GM18907 (cell line): ENCODE data around the gene MAP3K14.

ENCODE experiments used
- ATAC-seq: cut with Tn5 transposase; IDR thresholded peaks from one replicate; pipeline ENCODE4 v1.9.1; 2021; ENCODE audit warnings: mild to moderate bottlenecking, moderate library complexity; ENCODE audit not compliant: unreplicated experiment

MAP3K14 gene

GRCh38 chr17:45339646-45340605, 23.1 kb upstream of the MAP3K14 start:
- no peak for ATAC-seq

GRCh38 chr17:45338996-45339535, 22.2 kb upstream of the MAP3K14 start:
- ATAC-seq: no peak

GRCh38 chr17:45338023-45338781, 21.4 kb upstream of the MAP3K14 start:
- ATAC-seq: no peak

- no peak for ATAC-seq
These were observed 19.8 kb upstream of the MAP3K14 start for GRCh38 chr17:45336390-45337182.

- ATAC-seq: no peak
These were observed 18.9 kb upstream of the MAP3K14 start for GRCh38 chr17:45335721-45336120.

GRCh38 chr17:45334701-45335677, 18.2 kb upstream of the MAP3K14 start:
- ATAC-seq: no peak

GRCh38 chr17:45334231-45334630, 17.4 kb upstream of the MAP3K14 start:
- ATAC-seq: no peak

- no peak for ATAC-seq
These were observed 16.9 kb upstream of the MAP3K14 start for GRCh38 chr17:45333702-45334092.

- ATAC-seq: no peak
These were observed 16.3 kb upstream of the MAP3K14 start for GRCh38 chr17:45332989-45333701.

- no peak for ATAC-seq
These were observed 15.7 kb upstream of the MAP3K14 start for GRCh38 chr17:45332505-45332904.

- ATAC-seq: no peak
These were observed 9.8 kb upstream of the MAP3K14 start for GRCh38 chr17:45326626-45327025.

- ATAC-seq: no peak
These were observed 9.0 kb upstream of the MAP3K14 start for GRCh38 chr17:45325810-45326209.

GRCh38 chr17:45324336-45324735, 7.5 kb upstream of the MAP3K14 start:
- ATAC-seq: no peak

- ATAC-seq: no peak
These were observed 5.3 kb upstream of the MAP3K14 start for GRCh38 chr17:45322168-45322567.

GRCh38 chr17:45320931-45321461, 4.2 kb upstream of the MAP3K14 start:
- ATAC-seq: no peak

GRCh38 chr17:45320349-45320930, 3.6 kb upstream of the MAP3K14 start:
- ATAC-seq: no peak

GRCh38 chr17:45319239-45319703, 2.5 kb upstream of the MAP3K14 start:
- ATAC-seq: no peak

GRCh38 chr17:45318561-45319230, 1.9 kb upstream of the MAP3K14 start:
- ATAC-seq: no peak
